Measurements from ENCODE around the gene PPFIA2.
A peak's percentile ranks its signal among the peaks of the same experiment; 100 is the strongest.

Gene PPFIA2

GRCh38 chr12:81610955-81611889, 147.9 kb downstream of the PPFIA2 start:
- Histone ChIP-seq H3F3A (ENCODE audit: low read depth) (no peaks in the 10 kb centered on the region), H3K4me2 (ENCODE audit: low read depth, low read length, poor library complexity, severe bottlenecking) (no peak overlapping the region), H3K9ac (ENCODE audit: low read depth, low read length, poor library complexity, severe bottlenecking) (no peak overlapping the region), H3K36me3 (ENCODE audit: insufficient read depth, low read length) (no peaks in the 10 kb centered on the region), H3K4me3 (ENCODE audit: low read length, poor library complexity, severe bottlenecking) (no peak overlapping the region), H2AFZ (ENCODE audit: low read length) (peak overlapping the region; percentile 41; the same call in 1 of the 2 replicates), H3K9me3 (ENCODE audit: insufficient read depth, low read depth, low read length) (no peaks in the 10 kb centered on the region), H3K4me1 (ENCODE audit: insufficient read depth, low read length, poor library complexity, severe bottlenecking) (no peaks in the 10 kb centered on the region), H3K27me3 (ENCODE audit: insufficient read depth, low read length, poor library complexity, severe bottlenecking) (no peaks in the 10 kb centered on the region), H3K9me2 (replicated peaks; ENCODE audit: low read depth, low read length) (no peaks in the 10 kb centered on the region), H4K20me1 (ENCODE audit: insufficient read depth, low read length, poor library complexity, severe bottlenecking) (no peaks in the 10 kb centered on the region), H3K79me2 (ENCODE audit: insufficient read depth, low read length) (no peaks in the 10 kb centered on the region)
- peak; percentile 56 for TF ChIP-seq CTCF (conservative IDR thresholded peaks at IDR 0.05; ENCODE audit: low read length)
- TF ChIP-seq EZH2phosphoT487 (IDR thresholded peaks at IDR 0.05; ENCODE audit: borderline replicate concordance): no peak

- Histone ChIP-seq H2AFZ (ENCODE audit: low read length) (no peak overlapping the region), H3K27me3 (ENCODE audit: insufficient read depth, low read length, poor library complexity, severe bottlenecking) (no peaks in the 10 kb centered on the region), H3K9me2 (replicated peaks; ENCODE audit: low read depth, low read length) (no peaks in the 10 kb centered on the region), H3K36me3 (ENCODE audit: insufficient read depth, low read length) (no peaks in the 10 kb centered on the region), H4K20me1 (ENCODE audit: insufficient read depth, low read length, poor library complexity, severe bottlenecking) (no peaks in the 10 kb centered on the region), H3K9me3 (ENCODE audit: insufficient read depth, low read depth, low read length) (no peaks in the 10 kb centered on the region), H3K4me2 (ENCODE audit: low read depth, low read length, poor library complexity, severe bottlenecking) (no peak overlapping the region), H3K4me1 (ENCODE audit: insufficient read depth, low read length, poor library complexity, severe bottlenecking) (no peaks in the 10 kb centered on the region), H3K4me3 (ENCODE audit: low read length, poor library complexity, severe bottlenecking) (no peak overlapping the region), H3K9ac (ENCODE audit: low read depth, low read length, poor library complexity, severe bottlenecking) (no peak overlapping the region), H3F3A (ENCODE audit: low read depth) (no peaks in the 10 kb centered on the region), H3K79me2 (ENCODE audit: insufficient read depth, low read length) (no peaks in the 10 kb centered on the region)
- TF ChIP-seq EZH2phosphoT487 (IDR thresholded peaks at IDR 0.05; ENCODE audit: borderline replicate concordance) (no peak), CTCF (conservative IDR thresholded peaks at IDR 0.05; ENCODE audit: low read length) (no peak)
Observed at GRCh38 chr12:81597928-81598604, 161.1 kb downstream of the PPFIA2 start.

- Histone ChIP-seq H3F3A (ENCODE audit: low read depth) (no peaks in the 10 kb centered on the region), H3K4me1 (ENCODE audit: insufficient read depth, low read length, poor library complexity, severe bottlenecking) (no peaks in the 10 kb centered on the region), H3K4me2 (ENCODE audit: low read depth, low read length, poor library complexity, severe bottlenecking) (no peak overlapping the region), H3K36me3 (ENCODE audit: insufficient read depth, low read length) (no peaks in the 10 kb centered on the region), H3K9me3 (ENCODE audit: insufficient read depth, low read depth, low read length) (no peaks in the 10 kb centered on the region), H4K20me1 (ENCODE audit: insufficient read depth, low read length, poor library complexity, severe bottlenecking) (no peaks in the 10 kb centered on the region), H3K4me3 (ENCODE audit: low read length, poor library complexity, severe bottlenecking) (no peak overlapping the region), H3K27me3 (ENCODE audit: insufficient read depth, low read length, poor library complexity, severe bottlenecking) (no peaks in the 10 kb centered on the region), H3K9ac (ENCODE audit: low read depth, low read length, poor library complexity, severe bottlenecking) (no peak overlapping the region), H3K9me2 (replicated peaks; ENCODE audit: low read depth, low read length) (no peaks in the 10 kb centered on the region), H3K79me2 (ENCODE audit: insufficient read depth, low read length) (no peaks in the 10 kb centered on the region), H2AFZ (ENCODE audit: low read length) (no peak overlapping the region)
- TF ChIP-seq EZH2phosphoT487 (IDR thresholded peaks at IDR 0.05; ENCODE audit: borderline replicate concordance): no peak
- no peak for TF ChIP-seq CTCF (conservative IDR thresholded peaks at IDR 0.05; ENCODE audit: low read length)
Observed at GRCh38 chr12:81596558-81596957, 162.6 kb downstream of the PPFIA2 start.

Measured in Loucy (cell line).